Measurements from ENCODE around the gene SFI1. TPM values are rescaled to one million over a fixed set of nuclear protein-coding genes. Genes with fewer than 3 reads are reported as not detected.

SFI1 gene
- total RNA-seq, 4 donors from 2014 or later, result 10.2 to 44.1 (median 33.3) TPM

- TF ChIP-seq POLR2A (IDR thresholded peaks at IDR 0.05) (no peak), CTCF (IDR thresholded peaks at IDR 0.05) (no peak)
- no peaks in the 10 kb centered on the region for H3K4me1 ChIP-seq
- intact Hi-C loops (cut with DNase I; ENCODE audit: low total_unique reads), result no loop called here
- no peaks in the 10 kb centered on the region for H3K9me3 ChIP-seq
- no peak overlapping the region for H3K27ac ChIP-seq
- DNase-seq, result no peak
- H3K27me3 ChIP-seq, result no peaks in the 10 kb centered on the region
- no peaks in the 10 kb centered on the region for H3K36me3 ChIP-seq
- H3K4me3 ChIP-seq, result no peak overlapping the region
These were observed 119.6 kb downstream of the SFI1 start for GRCh38 chr22:31615940-31616314.

- Histone ChIP-seq H3K36me3 (no peaks in the 10 kb centered on the region), H3K4me3 (no peak overlapping the region)
These were observed 120.1 kb downstream of the SFI1 start for GRCh38 chr22:31616315-31616980.

GRCh38 chr22:31618057-31618456, 121.7 kb downstream of the SFI1 start:
- Histone ChIP-seq H3K9me3 (no peaks in the 10 kb centered on the region), H3K4me3 (no peak overlapping the region), H3K27me3 (no peaks in the 10 kb centered on the region), H3K36me3 (no peaks in the 10 kb centered on the region), H3K27ac (no peak overlapping the region), H3K4me1 (no peaks in the 10 kb centered on the region)
- TF ChIP-seq CTCF (IDR thresholded peaks at IDR 0.05), result no peak
- DNase-seq, result no peak
- intact Hi-C loops (cut with DNase I; ENCODE audit: low total_unique reads), result no loop called here

More at GRCh38 chr22:31616315-31616980, 120.1 kb downstream of the SFI1 start:
- Histone ChIP-seq H3K4me1 (no peaks in the 10 kb centered on the region), H3K27me3 (no peaks in the 10 kb centered on the region), H3K27ac (no peak overlapping the region), H3K9me3 (no peaks in the 10 kb centered on the region)
- intact Hi-C loops (cut with DNase I; ENCODE audit: low total_unique reads), result no loop called here
- TF ChIP-seq CTCF (IDR thresholded peaks at IDR 0.05) (no peak), POLR2A (IDR thresholded peaks at IDR 0.05) (no peak)
- no peak for DNase-seq

GRCh38 chr22:31618471-31619176, 122.3 kb downstream of the SFI1 start:
- TF ChIP-seq CTCF (IDR thresholded peaks at IDR 0.05), result no peak
- no peaks in the 10 kb centered on the region for H3K9me3 ChIP-seq
- no peak overlapping the region for H3K4me3 ChIP-seq
- no peak for DNase-seq
- H3K4me1 ChIP-seq, result no peaks in the 10 kb centered on the region
- H3K27me3 ChIP-seq, result no peaks in the 10 kb centered on the region
- no peaks in the 10 kb centered on the region for H3K36me3 ChIP-seq
- intact Hi-C loops (cut with DNase I; ENCODE audit: low total_unique reads), result no loop called here
- H3K27ac ChIP-seq, result no peak overlapping the region

GRCh38 chr22:31619611-31620300, 123.4 kb downstream of the SFI1 start:
- intact Hi-C loops (cut with DNase I; ENCODE audit: low total_unique reads), result no loop called here

More at GRCh38 chr22:31619611-31620300, 123.4 kb downstream of the SFI1 start:
- Histone ChIP-seq H3K36me3 (no peaks in the 10 kb centered on the region), H3K4me3 (no peak overlapping the region), H3K9me3 (no peaks in the 10 kb centered on the region), H3K27me3 (no peaks in the 10 kb centered on the region), H3K4me1 (no peaks in the 10 kb centered on the region), H3K27ac (no peak overlapping the region)
- no peak for DNase-seq
- TF ChIP-seq POLR2A (IDR thresholded peaks at IDR 0.05), result no peak
- TF ChIP-seq CTCF (IDR thresholded peaks at IDR 0.05), result no peak
